Measurements from ENCODE around the gene SEMA3C. TPM values are rescaled to one million over a fixed set of nuclear protein-coding genes. Genes with fewer than 3 reads are reported as not detected.
A peak's percentile ranks its signal among the peaks of the same experiment; 100 is the strongest.

The SEMA3C gene
- total and polyA plus RNA-seq, 2 donors, result 2.8 to 5.6 TPM

DNA sequence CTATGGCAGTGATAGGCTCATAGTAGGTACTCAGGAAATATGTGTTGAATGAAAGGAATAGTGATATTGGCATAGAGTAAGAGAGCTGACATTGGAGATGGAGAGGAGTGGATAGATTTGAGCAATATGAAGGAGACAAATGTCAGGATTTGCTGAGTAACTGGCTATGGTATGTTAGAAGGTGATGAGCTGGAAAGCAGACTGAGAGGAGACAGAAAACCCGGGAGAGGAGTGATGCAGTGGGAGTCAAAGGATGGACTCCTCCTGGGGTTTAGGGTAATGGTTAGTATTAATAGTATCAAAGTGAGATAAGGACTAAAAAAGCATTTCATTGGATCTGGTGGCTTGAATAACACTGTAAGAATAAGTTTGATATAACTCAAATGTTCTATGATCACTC, 215.6 kb downstream of the SEMA3C start:
- no peaks in the 10 kb centered on the region for H3K36me3 ChIP-seq (ENCODE audit: control insufficient read depth in 2 of 2, insufficient read depth in 2 of 2, low read length in 1 of 2)
- DNase-seq (ENCODE audit: low read depth in 6 of 9, low spot score in 9 of 9), result no peak
- no peaks in the 10 kb centered on the region for H3K27me3 ChIP-seq (ENCODE audit: control insufficient read depth in 2 of 2, insufficient read depth in 1 of 2, low read length in 1 of 2)
- 94% methylated on average over 1 of the region's 1 CpG for WGBS
- no peak overlapping the region for H3K27ac ChIP-seq (ENCODE audit: low read depth in 1 of 2, low read length in 1 of 2)
- no peak overlapping the region for H3K4me3 ChIP-seq (ENCODE audit: low read length in 2 of 2)
- H3K4me1 ChIP-seq (ENCODE audit: control insufficient read depth in 2 of 2, insufficient read depth in 2 of 2, low read length in 2 of 2), result no peaks in the 10 kb centered on the region
- no peaks in the 10 kb centered on the region for H3K9me3 ChIP-seq (ENCODE audit: control insufficient read depth in 2 of 2, insufficient read depth in 1 of 2, low read length in 1 of 2)

DNA sequence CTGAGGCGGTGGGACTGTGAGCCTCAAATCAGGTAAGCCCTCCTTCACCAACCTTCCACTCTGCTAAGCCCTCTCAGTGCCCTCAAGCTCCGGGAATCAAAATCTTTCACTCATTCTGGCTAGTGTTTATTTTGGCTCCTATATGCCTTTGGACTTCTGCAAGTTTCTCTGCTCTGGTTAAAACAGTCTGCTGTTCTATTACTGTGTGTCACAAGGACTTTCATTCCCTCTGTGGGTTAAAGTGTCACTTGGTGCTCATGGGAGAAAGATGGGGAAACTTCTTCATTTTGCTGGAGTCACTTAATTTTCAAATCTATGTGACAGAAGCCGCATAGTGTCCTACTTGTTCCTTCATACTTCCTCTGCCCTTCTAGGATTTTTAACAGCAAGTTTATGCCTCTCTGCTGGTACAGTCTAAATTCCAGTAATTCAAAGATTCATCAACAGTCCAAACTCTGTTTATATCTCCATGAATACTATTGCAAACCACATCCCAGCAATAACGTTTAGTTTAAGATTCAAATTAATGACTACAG, 219.1 kb downstream of the SEMA3C start:
- Histone ChIP-seq H3K9me3 (ENCODE audit: control insufficient read depth in 2 of 2, insufficient read depth in 1 of 2, low read length in 1 of 2) (no peaks in the 10 kb centered on the region), H3K4me1 (ENCODE audit: control insufficient read depth in 2 of 2, insufficient read depth in 2 of 2, low read length in 2 of 2) (no peaks in the 10 kb centered on the region), H3K4me3 (ENCODE audit: low read length in 2 of 2) (no peak overlapping the region), H3K36me3 (ENCODE audit: control insufficient read depth in 2 of 2, insufficient read depth in 2 of 2, low read length in 1 of 2) (no peaks in the 10 kb centered on the region), H3K27me3 (ENCODE audit: control insufficient read depth in 2 of 2, insufficient read depth in 1 of 2, low read length in 1 of 2) (no peaks in the 10 kb centered on the region), H3K27ac (ENCODE audit: low read depth in 1 of 2, low read length in 1 of 2) (no peak overlapping the region)
- no peak for DNase-seq (ENCODE audit: low read depth in 6 of 9, low spot score in 9 of 9)
- 91% methylated on average over 4 of the region's 4 CpGs for WGBS

DNA sequence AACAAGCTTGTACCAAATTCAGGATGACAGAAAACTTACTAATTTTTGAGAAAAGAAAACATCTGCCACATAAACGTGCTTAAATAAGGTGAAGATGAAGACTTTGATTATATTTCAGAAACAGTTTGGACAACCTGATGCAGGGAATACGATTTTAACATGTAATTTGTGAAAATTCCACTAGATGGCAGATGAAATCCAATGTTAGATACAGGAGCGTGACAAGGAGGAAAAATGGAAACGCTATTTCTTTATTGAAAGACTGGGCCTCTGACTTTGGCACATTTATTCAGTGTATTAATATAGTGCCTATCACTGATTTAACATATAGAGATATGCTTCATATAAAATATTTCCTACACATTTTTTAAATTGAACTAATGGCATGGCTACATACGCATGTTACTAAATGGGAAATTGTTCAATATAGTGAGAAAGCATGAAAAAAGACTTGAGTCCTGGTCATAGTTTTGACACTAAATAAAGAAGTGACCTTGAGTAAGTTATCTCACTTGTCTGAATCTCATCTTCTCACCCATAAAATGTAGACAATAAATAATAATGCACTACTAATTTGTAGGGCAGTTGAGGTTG, 219.7 kb downstream of the SEMA3C start:
- no peaks in the 10 kb centered on the region for H3K36me3 ChIP-seq (ENCODE audit: control insufficient read depth in 2 of 2, insufficient read depth in 2 of 2, low read length in 1 of 2)
- H3K27ac ChIP-seq (ENCODE audit: low read depth in 1 of 2, low read length in 1 of 2), result no peak overlapping the region
- H3K27me3 ChIP-seq (ENCODE audit: control insufficient read depth in 2 of 2, insufficient read depth in 1 of 2, low read length in 1 of 2), result no peaks in the 10 kb centered on the region
- H3K9me3 ChIP-seq (ENCODE audit: control insufficient read depth in 2 of 2, insufficient read depth in 1 of 2, low read length in 1 of 2), result no peaks in the 10 kb centered on the region
- peak in 7 of 9 donors; percentile 9 to 62 (median 36) for DNase-seq (ENCODE audit: low read depth in 6 of 9, low spot score in 9 of 9)
- WGBS, result 22% methylated on average over 5 of the region's 5 CpGs
- no peak overlapping the region for H3K4me3 ChIP-seq (ENCODE audit: low read length in 2 of 2)
- H3K4me1 ChIP-seq (ENCODE audit: control insufficient read depth in 2 of 2, insufficient read depth in 2 of 2, low read length in 2 of 2), result no peaks in the 10 kb centered on the region
